Peyer's patch (tissue), 4 donors: ENCODE data around the gene RINL.

Source experiments
- POLR2A ChIP-seq, 2 donors: fragments of 450-650 bp; IDR thresholded peaks; one replicate each; pipeline ENCODE4 v1.5.1; 2017; ENCODE audit warnings: antibody characterized with exemption in 2 of 2, mild to moderate bottlenecking in 2 of 2, moderate library complexity in 2 of 2
- TF ChIP-seq, protein P1 (sequence below), 6 experiments: fragments of 450-650 bp in 4 of 6; fragments of 200-600 bp in 2 of 6; sonication (generic) in 1 of 6; IDR thresholded peaks; one replicate each; pipeline ENCODE4 v1.5.1; 2017 to 2019; ENCODE audit warnings: antibody characterized with exemption in 6 of 6, mild to moderate bottlenecking in 3 of 6, moderate library complexity in 1 of 6

DNA sequence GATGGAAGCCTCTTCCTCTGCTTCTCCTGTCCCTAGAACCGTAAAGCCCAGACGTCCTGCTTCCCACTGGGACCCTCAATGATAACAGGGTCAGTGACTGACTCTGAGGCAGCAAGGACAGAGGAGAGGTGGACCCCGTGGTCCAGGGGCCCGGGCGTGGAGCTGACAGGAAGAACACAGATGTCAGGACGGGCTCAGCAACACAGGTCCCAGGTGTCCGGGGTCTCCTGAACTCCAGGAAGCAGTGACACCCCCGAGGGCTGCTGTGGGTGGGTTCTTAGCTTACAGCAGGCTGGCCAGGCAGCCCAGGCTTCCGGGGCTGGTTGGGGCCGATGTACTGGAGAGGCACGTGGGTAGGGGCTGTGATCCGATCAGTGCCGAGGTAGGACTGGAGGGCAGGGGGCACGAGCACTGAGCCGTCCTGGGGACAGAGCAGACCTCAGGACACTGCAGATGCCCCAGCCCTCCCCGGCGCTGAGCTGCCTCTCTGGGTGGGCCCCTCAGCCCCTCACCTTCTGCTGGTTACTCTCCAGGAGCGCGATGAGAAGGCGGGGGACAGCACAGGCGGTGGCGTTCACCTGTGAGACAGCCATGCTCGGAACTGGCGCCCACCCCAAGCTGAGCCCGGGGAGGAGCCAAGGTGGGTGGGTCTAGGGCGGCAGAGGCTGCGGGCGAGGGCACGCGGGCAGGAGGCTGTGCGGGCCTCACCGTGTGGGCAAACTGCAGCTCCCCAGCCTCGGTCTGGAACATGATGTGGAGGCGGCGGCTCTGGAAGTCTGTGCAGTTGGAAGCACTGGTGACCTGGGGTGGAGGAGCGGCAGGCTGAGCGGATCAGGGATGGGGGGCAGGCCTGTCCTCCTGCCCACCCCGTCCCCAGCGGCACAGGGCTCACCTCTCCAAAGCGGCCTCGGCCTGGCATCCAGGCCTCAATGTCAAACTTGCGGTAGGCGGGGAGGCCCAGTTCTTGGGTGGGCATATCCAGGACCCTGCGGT is 37.5 kb upstream of the RINL start:
- TF ChIP-seq, protein P1, sequence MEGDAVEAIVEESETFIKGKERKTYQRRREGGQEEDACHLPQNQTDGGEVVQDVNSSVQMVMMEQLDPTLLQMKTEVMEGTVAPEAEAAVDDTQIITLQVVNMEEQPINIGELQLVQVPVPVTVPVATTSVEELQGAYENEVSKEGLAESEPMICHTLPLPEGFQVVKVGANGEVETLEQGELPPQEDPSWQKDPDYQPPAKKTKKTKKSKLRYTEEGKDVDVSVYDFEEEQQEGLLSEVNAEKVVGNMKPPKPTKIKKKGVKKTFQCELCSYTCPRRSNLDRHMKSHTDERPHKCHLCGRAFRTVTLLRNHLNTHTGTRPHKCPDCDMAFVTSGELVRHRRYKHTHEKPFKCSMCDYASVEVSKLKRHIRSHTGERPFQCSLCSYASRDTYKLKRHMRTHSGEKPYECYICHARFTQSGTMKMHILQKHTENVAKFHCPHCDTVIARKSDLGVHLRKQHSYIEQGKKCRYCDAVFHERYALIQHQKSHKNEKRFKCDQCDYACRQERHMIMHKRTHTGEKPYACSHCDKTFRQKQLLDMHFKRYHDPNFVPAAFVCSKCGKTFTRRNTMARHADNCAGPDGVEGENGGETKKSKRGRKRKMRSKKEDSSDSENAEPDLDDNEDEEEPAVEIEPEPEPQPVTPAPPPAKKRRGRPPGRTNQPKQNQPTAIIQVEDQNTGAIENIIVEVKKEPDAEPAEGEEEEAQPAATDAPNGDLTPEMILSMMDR (IDR thresholded peaks at IDR 0.05), result no peak
- no peak for TF ChIP-seq POLR2A (IDR thresholded peaks at IDR 0.05)
